ENCODE measurements around the gene AGTRAP.

The AGTRAP gene

GRCh38 chr1:11764519-11764918 is 28.6 kb downstream of the AGTRAP start:
- no peak for DNase-seq

GRCh38 chr1:11765661-11766428 is 29.9 kb downstream of the AGTRAP start:
- no peak for DNase-seq

- no peak for DNase-seq
Measured at GRCh38 chr1:11766429-11766776, 30.5 kb downstream of the AGTRAP start.

- DNase-seq = no peak
Measured at GRCh38 chr1:11767922-11768704, 32.2 kb downstream of the AGTRAP start.

- DNase-seq = no peak
Measured at GRCh38 chr1:11768821-11769220, 32.9 kb downstream of the AGTRAP start.

GRCh38 chr1:11769274-11769673 is 33.3 kb downstream of the AGTRAP start:
- no peak for DNase-seq

GRCh38 chr1:11770011-11770410 is 34.1 kb downstream of the AGTRAP start:
- DNase-seq = no peak

- no peak for DNase-seq
Measured at GRCh38 chr1:11771481-11772043, 35.6 kb downstream of the AGTRAP start.

- no peak for DNase-seq
Measured at GRCh38 chr1:11772458-11772857, 36.5 kb downstream of the AGTRAP start.

GRCh38 chr1:11774753-11775152 is 38.8 kb downstream of the AGTRAP start:
- DNase-seq = no peak

- DNase-seq = no peak
Measured at GRCh38 chr1:11777658-11778322, 41.9 kb downstream of the AGTRAP start.

GRCh38 chr1:11778336-11778735 is 42.4 kb downstream of the AGTRAP start:
- no peak for DNase-seq

GRCh38 chr1:11778844-11779623 is 43.1 kb downstream of the AGTRAP start:
- no peak for DNase-seq

GRCh38 chr1:11779715-11780379 is 43.9 kb downstream of the AGTRAP start:
- DNase-seq = no peak

GRCh38 chr1:11780380-11781147 is 44.6 kb downstream of the AGTRAP start:
- DNase-seq = no peak

GRCh38 chr1:11781297-11781696 is 45.4 kb downstream of the AGTRAP start:
- no peak for DNase-seq

- no peak for DNase-seq
Measured at GRCh38 chr1:11782127-11782708, 46.3 kb downstream of the AGTRAP start.

GRCh38 chr1:11783556-11783955 is 47.6 kb downstream of the AGTRAP start:
- no peak for DNase-seq

- DNase-seq = no peak
Measured at GRCh38 chr1:11784256-11784992, 48.5 kb downstream of the AGTRAP start.

Measured in activated gamma-delta T cell treated with Interleukin-2 at 50 U/mL for 16 hours (primary cell).